NCI-H2227 treated with DMSO at 0.1 percent for 48 hours (cell line): ENCODE results near the gene ASB6.
"Not testable (repeated sequence)": the region's sequence is repeated elsewhere in the genome, so short reads cannot be mapped to it uniquely, and the experiment has no call there.

ENCODE experiments used
- DNase-seq: peaks from one replicate; lab custom pipeline; 2025; lab: John Stamatoyannopoulos, UW

The ASB6 gene

DNA sequence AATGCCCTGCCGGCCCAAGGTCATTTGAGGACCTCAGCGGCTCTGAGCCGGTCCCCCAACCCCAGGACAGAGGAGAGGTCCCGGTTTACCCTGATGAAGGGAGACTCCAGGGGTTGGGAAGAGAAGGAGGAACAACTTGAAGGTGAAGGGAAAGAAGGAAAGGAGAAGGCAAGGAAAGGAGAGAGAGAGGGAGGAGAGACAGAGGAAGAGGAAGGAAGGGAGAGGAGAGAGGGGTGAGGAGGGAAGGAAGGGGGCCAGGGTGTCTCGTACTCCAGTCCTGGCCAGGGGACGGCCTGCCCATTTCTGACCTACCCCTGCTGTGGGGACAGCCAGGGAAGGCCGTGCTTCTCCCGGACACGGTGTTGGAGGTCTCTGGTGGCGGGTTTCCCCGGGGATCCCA, 25.4 kb upstream of the ASB6 start:
- no peak for DNase-seq

DNA sequence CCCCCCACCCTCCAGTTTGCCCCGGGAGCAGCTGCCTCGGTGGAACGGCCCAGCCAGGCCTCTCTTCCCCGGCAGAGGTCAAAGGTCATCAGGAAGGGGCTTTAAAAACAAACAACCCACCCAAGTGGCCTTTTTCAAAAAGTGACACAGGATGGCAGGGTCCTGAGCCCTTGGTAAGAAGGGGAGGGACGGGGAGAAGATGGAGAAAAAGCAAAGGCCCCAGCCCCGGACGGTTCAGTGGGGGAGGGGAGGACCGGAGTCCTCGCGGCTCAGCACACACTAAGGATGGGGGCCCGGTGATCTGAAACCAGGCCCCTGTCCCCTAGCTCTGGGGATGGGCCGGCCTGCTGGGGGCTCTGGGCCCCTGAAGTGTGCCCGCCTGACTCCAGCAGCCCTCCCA, 24.6 kb upstream of the ASB6 start:
- no peak for DNase-seq

DNA sequence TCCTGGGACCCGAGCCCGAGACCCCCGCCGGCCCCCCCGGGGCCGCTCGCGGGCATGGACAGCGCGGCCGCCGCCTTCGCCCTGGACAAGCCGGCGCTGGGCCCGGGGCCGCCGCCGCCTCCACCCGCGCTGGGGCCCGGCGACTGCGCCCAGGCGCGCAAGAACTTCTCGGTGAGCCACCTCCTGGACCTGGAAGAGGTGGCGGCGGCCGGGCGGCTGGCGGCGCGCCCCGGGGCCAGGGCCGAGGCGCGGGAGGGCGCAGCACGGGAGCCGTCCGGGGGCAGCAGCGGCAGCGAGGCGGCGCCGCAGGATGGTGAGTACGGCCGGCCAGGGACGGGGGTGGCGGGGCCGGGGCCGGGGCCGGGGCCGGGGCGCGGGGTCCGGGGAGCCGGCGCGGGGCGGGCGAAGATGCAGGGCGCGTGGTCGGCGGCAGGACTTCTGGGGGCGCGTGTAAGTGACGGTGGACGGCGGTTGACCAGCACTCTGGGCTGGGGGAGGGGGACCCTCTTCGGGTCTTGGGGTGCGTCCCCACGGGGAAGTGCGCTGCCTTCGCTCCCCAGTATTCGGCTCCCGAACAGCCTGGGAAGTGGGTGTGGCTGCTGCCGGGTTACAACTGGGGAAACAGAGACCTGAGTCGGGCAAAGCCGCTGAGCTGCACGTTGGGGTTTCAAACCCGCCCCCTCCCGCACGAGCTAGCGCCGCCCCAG, 24.0 kb upstream of the ASB6 start:
- DNase-seq, result no peak

DNA sequence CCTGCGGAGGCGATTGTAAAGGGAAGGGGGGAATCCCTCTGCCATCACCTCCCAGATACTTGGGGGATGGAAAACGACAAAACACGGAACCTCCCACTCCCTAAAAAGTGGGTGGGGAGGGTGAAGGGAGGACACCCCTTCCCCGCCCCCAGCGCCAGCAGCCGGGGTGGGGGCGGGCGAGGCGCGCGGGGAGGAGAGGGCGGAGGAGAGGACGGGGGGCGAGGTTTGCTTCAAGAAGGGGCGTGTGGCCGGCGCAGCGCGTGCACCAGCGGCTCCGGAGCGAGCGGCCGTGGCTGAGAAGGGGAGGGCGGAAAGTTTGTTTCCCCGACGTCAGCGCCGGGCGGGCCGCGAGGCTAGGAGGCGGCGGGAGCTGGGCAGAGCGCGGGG, 23.4 kb upstream of the ASB6 start, which contains the start of gene PRRX2:
TSS of gene PRRX2 (plus strand) at position 259 of the 387 bp plus-strand sequence. CDS start 221 bp downstream, outside the sequence.
- DNase-seq, result peak; percentile 15

DNA sequence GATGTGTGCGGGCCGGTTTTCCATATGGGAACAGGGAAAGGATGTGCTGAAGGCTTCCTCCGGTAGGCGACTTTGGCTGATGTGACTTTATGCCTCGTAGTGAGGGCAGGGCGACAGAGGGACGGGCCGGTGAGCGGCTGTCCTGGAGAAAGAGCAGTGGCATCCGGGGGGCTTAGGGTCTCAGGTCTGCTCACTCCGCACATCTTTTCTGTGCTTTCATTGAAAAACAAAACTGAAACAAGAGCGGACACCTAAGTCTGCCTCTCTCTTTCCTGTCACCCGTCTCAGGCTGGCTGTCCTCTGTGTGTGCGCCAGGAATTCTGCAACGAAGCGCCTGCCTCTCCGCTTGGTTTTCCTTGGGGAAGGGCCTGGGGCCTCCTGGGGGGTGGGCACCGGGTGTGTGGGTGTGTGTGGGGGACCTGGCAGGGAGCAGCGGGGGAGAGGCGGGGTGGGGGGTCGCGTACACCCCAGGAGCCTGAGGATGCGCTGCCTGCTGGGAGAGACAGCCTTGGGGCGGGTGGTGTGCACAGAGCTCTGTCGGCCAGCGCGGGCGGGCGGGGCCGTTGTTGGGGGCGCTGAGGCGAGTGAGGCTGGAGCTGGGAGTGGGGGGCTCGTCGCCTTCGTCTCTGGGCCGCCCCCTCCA, 22.9 kb upstream of the ASB6 start:
- no peak for DNase-seq

DNA sequence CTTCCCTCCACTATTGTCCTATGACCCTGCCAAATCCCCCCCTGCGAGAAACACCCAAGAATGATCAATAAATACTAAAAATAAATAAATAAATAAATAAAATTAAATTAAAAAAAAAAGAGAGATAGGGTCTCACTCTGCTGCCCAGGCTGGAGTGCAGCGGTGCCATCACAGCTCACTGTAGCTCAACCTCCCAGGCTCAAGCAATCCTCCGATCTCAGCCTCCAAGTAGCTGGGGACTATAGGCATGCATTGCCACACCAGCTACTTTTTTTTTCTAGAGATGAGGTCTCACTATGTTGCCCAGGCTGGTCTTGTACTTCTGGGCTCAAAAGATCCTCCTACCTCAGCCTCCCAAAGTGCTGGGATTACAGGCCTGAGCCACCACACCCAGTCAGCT, 20.3 kb upstream of the ASB6 start:
- DNase-seq, result not testable (repeated sequence)

DNA sequence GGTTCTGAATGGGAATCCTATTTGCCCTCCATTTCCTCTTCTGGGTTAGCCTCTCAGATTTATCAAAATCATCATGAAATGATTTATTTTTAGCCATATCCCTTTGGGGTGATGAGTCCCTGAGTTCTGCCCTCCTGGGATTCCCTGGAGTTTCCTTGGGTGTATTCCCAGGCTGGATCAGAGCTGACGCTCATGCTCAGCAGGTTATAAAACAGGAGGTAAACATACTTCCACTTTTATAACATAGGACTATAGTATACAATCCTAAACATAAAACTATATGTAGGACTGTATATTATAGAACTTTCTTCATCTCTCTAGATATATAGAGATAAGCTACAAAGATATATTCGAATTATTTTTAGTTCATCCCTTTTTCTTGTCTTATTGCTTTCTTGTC, 19.1 kb upstream of the ASB6 start:
- no peak for DNase-seq

DNA sequence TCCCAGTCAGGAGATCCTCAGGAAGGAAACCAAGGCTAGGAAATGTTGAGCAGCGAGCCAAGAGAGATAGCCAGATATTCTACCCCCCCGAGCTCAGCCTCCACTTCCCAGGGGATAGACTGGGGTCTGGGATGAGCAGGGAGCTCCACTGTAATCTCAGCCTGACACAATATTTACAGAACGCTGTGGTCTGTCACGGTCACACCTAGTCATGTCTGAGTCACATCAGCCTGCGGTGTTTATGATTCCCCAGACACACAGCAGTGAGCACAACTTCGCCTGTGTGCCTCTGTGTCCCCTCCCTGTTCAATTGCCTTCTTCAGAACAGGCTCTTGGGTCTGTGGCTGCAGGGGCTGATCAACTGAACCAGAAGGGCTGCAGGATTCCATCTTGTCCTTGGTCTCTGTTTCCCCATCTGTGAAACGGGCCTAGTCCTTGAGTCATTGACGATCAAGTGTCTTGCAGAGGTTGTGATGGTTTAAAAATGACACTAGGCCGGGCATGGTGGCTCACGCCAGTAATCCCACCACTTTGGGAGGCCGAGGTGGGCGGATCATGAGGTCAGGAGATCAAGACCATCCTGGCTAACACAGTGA, 14.9 kb upstream of the ASB6 start:
- DNase-seq, result no peak

DNA sequence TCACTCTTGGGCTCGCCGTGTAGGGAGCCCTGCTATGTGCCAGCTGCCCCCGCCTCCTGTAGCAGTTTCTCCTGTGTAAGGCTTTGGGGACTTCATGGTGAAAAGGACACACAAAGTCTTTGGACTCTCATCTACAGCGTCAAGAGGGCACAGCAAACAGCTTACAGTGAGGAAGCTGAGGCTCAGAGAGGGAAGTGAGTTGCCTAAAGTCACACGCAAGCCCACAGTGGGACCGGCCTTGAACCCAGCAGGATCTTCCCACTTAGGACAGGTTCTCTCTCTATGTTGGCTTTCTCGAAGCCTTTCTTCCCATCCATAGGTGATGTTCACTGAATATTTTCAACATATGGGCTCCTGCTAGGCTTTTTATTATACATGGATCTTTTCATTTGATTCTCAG, 13.7 kb upstream of the ASB6 start:
- no peak for DNase-seq

DNA sequence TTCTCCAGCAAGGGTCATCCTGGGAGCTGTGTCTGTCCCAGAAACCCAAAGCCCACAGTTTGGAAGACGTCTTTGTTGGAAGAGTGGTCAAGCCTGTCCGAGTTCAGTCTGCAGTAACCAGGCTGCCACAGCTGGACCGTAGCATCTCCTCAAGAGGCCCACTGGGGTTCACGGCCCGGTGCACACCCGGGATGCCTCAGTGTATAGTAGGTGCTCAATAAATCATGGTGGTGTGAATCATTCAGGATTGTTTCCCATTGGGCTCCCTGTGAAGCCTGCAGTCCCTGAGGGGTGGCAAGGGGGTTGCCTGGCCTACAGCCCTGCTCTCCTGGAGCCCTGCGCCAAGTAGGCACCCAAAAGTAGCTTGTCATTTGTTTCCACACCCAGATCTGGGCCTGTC, 13.2 kb upstream of the ASB6 start:
- DNase-seq, result no peak

DNA sequence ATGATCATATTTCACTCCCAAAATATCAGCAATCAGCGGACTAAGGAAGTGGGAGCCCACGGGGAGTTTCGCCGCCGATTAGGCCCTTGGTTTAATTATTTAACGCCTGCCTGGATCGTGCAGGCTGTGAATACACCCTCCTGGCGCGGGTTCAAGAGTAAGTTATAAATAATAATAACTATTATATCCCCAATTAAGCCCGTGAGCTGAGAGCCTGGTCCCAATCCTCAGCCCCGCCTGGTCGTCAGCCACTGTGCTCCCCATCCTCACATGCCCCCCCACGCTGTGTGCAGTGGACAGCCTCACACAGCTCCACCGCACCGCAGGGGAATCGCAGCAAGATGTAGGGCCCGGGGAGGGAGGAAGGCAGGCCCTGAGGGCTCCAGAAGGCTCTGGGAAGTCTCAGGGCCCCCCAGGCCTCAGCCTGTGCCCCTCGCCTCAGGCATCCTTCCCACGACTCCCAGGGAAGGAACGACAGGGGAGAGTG, 12.6 kb upstream of the ASB6 start:
- DNase-seq, result no peak

DNA sequence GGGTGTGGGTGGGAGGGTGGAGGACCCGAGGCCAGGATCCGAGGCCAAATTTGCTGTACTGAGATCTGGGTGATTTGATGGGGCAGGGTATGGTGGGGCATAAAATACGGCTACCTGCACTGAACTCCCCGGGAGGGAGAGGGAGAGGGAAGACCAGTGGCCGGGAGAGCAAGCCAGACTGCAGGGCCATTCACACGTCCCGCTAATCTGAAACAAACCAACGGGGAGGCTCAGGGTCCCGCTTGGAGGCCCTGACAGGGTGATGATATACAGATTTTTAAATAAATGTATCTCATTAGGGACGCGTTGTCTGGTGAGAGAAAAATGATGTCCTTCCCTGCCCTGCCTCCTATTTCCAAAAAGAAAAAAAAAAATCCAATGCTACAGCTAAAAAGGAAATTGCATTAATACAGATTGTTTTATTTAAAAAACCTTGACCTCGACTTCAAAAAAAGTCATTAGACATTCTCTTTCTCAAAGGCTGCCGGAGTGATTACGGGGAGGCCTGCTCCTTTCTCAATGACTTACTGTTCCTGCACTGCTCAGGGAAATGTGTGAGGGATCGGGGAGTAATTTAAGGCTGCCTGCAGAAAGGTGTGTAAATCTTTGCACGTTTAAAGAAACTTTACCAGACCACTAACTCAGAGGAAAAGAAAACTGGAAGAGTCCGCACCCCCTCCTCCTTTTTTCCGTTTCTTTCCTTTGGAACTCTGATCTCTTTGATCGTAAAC, 12.0 kb upstream of the ASB6 start:
- DNase-seq, result no peak

DNA sequence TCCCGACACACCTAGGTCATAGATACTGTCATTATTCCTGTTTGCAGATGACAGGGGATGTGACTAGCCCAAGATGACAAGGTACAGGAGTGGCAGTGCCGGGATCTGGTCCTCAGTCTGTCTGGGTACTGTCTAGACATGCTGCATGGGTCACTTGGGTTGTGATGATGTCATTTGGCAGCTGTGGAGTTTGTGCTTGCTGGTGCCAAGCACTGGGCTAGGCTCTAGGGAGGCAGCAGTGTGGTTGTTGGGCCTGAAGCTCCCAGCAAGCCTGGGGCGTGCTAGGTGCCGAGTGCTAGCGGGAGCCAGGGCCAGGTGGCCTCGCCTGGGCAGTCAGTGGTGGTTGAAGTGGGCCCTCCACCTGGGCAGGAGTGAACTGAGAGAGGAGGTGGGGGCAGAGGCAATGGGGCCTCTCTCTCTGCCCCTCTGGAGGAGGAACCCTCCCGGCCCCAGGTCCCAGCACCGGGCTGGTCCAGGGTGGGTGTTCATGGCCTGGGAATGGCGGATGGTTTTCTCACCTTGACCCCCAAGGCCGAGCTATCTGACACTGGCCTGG, 8.8 kb upstream of the ASB6 start:
- no peak for DNase-seq

DNA sequence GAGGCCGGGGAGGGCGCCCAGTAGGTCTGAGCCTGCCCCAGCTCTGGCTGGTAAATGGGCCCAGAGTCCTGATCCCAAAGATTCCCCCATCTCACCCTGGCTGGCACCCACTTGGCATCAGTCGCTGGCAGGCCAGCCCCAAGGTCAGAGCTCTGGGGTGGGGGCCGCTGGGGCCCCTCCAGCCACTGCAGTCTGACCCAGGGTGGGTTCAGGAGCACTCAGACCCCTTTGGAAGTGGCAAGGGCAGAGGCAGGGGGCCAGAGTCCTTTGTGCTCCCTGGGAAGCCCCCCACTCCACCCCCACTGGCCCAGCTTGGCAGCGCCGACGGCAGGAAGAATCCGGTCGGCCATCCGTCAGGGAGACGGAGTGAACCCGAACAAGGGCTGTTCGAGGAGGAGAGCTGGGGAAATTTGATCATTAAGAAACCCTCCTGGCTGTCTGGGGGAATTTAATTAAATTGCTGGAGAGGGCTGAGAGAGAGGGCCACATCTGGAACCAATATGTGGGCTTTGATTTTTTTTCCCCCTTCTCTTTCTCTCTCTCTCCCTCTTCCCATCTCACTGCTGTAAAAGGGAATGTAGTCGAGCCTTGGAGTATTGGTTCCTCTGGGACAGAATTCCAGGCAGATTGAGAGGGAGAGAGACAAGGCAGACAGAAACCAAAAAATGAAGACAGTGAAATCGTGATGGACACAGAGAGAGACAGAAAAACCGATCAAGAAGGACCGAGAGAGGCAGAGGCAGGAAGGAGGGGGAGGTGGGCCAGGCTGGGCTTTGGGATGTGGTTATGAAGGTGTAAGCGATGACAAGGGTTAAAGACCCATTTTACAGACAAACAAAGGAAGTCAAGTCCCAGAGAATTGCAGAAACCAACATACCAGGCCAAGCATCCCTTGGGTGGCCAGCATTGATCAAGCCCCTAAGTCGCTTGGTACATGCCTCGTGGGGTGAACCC, 8.1 kb upstream of the ASB6 start:
- no peak for DNase-seq

DNA sequence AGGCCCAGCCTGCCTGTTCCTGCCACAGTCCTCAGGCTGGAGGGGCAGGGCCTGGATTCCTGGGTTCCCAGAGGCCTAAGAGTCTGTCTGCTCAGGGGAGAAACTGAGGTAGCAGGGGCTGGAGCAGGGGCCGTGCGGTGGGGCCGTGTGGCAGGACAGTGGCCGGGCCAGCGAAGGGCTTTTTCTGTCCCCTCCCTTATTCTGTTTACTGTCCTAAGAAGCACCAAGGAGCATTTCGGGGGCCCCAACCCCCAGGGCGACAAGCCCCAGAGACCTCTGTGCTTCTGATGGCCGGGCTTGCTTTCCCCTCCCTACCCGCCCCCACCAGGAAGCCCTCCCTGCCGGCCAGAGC, 6.8 kb upstream of the ASB6 start:
- DNase-seq, result no peak

DNA sequence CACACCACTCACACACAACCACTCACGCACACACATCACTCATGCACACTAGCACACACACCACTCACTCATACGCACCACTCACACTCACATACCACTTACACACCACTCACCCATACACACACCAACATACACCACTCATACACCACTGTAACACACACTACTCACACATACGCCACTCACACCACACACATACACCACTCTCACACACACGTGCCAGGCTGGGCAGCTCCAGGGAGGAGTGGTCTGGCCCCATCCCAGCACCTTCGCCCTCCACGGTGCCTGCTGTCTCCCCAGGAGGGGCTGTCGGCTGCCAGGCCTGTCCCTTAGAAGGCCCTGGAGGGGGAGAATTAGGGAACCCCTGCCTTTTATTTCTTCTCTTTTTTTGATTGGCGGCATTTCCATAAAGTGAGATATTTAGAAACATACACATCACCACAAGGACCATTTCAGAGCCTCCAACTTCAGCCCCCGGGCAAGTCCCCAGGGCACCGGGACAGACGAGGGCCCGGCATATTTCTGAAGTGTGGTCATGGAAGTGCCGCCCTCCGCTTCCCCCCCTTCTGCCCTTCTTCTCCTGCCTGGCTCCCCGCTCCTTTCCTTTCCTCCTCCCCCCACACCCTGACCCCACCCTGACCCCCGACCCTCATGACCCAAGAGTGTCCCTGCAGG, 6.3 kb upstream of the ASB6 start:
- no peak for DNase-seq

DNA sequence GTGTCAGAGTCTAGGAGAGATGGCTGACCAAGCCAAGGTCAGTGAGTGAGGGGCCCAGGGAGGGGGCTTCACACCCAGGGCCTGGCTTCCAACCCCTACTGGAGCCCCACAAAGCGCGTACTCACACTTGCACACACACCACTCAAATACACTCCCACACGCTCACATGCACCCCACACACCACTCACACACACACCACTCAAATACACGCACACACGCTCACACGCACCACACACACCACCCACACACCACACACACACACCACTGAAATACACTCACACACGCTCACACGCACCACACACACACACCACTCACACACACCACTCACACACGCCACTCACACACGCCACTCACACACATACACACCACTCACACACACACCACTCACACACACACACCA, 5.7 kb upstream of the ASB6 start:
- DNase-seq, result no peak

DNA sequence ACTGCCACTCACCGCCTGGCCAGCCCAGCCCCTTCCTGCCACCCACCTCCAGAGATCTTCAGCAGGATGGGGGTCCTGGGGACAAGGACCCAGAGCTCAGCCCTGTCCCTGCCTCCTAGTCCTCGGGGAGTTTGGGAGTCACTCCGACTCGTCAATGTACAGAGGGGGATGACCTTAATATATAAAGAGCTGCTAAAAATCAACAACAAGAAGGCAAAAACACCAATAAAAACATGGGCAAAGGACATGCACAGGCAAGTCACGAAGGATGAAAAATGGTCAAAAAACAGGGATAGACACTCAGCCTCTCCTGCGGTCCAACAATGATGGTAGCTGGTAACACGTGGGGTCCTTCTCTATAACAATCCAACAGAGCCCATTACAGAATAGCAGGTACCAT, 4.7 kb upstream of the ASB6 start:
- no peak for DNase-seq

DNA sequence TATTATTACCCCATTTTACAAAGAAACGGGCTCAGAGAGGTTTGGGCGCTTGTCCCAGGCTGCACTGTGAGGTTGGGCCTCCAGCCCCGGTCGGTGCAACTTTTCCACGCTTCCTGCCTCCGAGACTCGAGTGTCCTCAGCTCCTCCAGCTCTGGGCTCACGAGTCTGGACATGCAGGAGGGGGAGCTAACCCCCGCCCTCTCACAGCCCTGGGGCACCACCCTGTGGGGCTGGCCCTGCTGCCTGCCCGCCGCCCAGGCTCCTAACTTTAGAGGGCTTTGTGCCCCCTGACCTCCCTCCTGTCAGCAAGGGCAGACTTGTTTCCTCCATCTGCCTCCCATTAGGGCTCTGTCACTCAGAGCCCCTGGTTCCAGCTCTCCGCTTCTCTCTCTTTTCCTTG, 4.3 kb upstream of the ASB6 start:
- no peak for DNase-seq

DNA sequence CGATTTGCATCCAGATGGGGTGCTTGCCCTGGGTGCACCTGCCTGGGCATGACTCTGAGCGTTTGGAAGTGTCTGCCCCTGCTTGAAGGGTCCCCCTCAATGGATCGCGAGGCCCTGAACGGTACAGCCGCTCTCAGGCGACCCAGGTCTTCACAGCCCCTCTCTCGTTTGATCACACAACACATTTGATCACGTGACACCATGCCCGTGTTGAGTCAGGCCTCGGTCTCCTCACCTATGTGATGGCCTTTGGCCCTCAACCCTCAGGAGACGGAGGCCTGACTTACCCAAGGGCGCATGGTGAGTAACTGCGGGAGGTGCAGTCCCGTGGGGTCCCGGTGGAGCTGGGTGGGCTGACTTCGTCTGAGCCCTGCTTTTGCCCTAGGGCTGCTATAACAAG, 3.0 kb upstream of the ASB6 start:
- DNase-seq, result no peak

DNA sequence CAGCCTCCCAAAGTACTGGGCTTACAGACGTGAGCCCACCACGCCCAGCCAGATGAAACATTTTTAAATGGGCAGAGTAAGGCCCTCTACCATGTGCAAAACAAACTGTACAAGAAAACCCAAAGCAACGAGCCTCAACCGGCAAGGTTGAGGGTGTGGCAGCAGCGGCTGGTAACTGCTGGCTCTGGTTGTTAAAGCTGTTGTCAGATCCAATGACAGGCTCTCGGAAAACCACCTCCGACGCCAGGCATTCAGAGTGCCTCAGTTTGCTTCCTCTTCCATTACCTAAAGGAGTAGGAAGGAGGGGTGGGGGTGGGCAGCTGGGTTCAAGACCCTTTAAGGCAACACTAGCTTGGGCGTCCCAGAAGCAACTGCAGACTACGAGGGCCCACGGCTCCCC, 2.4 kb upstream of the ASB6 start:
- no peak for DNase-seq
